Activated naive CD4-positive, alpha-beta T cell treated with anti-CD3 and anti-CD28 coated beads, Interleukin-2, amount 50 U/mL, for 24 hours (primary cell): Measurements from ENCODE around the gene ASB2.

Experiments used
- H3K27ac Mint-ChIP-seq: one replicate; pipeline ENCODE4 v1.8.0; 2021; ENCODE audit warnings: mild to moderate bottlenecking, mixed read lengths
- H3K27me3 Mint-ChIP-seq: one replicate; pipeline ENCODE4 v1.8.0; 2021; ENCODE audit warnings: mixed read lengths
- H3K36me3 Mint-ChIP-seq: one replicate; pipeline ENCODE4 v1.8.0; 2021; ENCODE audit warnings: mixed read lengths
- H3K4me1 Mint-ChIP-seq: one replicate; pipeline ENCODE4 v1.8.0; 2021; ENCODE audit warnings: mixed read lengths
- H3K4me3 Mint-ChIP-seq: one replicate; pipeline ENCODE4 v1.8.0; 2021; ENCODE audit warnings: mild to moderate bottlenecking, mixed read lengths
- H3K9me3 Mint-ChIP-seq: one replicate; pipeline ENCODE4 v1.8.0; 2021; ENCODE audit warnings: mixed read lengths

ASB2 gene

GRCh38 chr14:93962701-93963601, 13.4 kb downstream of the ASB2 start:
- H3K36me3 Mint-ChIP-seq: peaks cover 2% of the 10 kb centered on the region
- no peaks in the 10 kb centered on the region for H3K9me3 Mint-ChIP-seq
- H3K27ac Mint-ChIP-seq: peak overlapping the region; percentile 88
- H3K4me1 Mint-ChIP-seq: peaks cover 59% of the 10 kb centered on the region
- no peak overlapping the region for H3K4me3 Mint-ChIP-seq
- no peaks in the 10 kb centered on the region for H3K27me3 Mint-ChIP-seq

GRCh38 chr14:93961620-93962019, 14.8 kb downstream of the ASB2 start:
- H3K27ac Mint-ChIP-seq: peak overlapping the region; percentile 59
- no peaks in the 10 kb centered on the region for H3K9me3 Mint-ChIP-seq
- peaks cover 2% of the 10 kb centered on the region for H3K36me3 Mint-ChIP-seq
- H3K4me3 Mint-ChIP-seq: no peak overlapping the region
- no peaks in the 10 kb centered on the region for H3K27me3 Mint-ChIP-seq
- H3K4me1 Mint-ChIP-seq: peaks cover 71% of the 10 kb centered on the region

GRCh38 chr14:93960774-93961438, 15.5 kb downstream of the ASB2 start:
- H3K36me3 Mint-ChIP-seq: peaks cover 2% of the 10 kb centered on the region

GRCh38 chr14:93960108-93960475, 16.3 kb downstream of the ASB2 start:
- peaks cover 2% of the 10 kb centered on the region for H3K36me3 Mint-ChIP-seq
- peaks cover 83% of the 10 kb centered on the region for H3K4me1 Mint-ChIP-seq
- H3K4me3 Mint-ChIP-seq: peak overlapping the region; percentile 54
- peak overlapping the region; percentile 99 for H3K27ac Mint-ChIP-seq
- H3K9me3 Mint-ChIP-seq: no peaks in the 10 kb centered on the region
- no peaks in the 10 kb centered on the region for H3K27me3 Mint-ChIP-seq

More at GRCh38 chr14:93960774-93961438, 15.5 kb downstream of the ASB2 start:
- Mint-ChIP-seq H3K4me1 (peaks cover 77% of the 10 kb centered on the region), H3K27me3 (no peaks in the 10 kb centered on the region), H3K9me3 (no peaks in the 10 kb centered on the region), H3K4me3 (no peak overlapping the region), H3K27ac (peak overlapping the region; percentile 99)

- H3K27ac Mint-ChIP-seq: peak overlapping the region; percentile 99
- H3K4me3 Mint-ChIP-seq: peak overlapping the region; percentile 74
- no peaks in the 10 kb centered on the region for H3K27me3 Mint-ChIP-seq
- H3K4me1 Mint-ChIP-seq: peaks cover 84% of the 10 kb centered on the region
- H3K36me3 Mint-ChIP-seq: peaks cover 2% of the 10 kb centered on the region
- H3K9me3 Mint-ChIP-seq: no peaks in the 10 kb centered on the region
These were observed 16.9 kb downstream of the ASB2 start for GRCh38 chr14:93959239-93960107.

- no peaks in the 10 kb centered on the region for H3K9me3 Mint-ChIP-seq
- peaks cover 85% of the 10 kb centered on the region for H3K4me1 Mint-ChIP-seq
- peak overlapping the region; percentile 74 for H3K4me3 Mint-ChIP-seq
- peaks cover 2% of the 10 kb centered on the region for H3K36me3 Mint-ChIP-seq
- no peaks in the 10 kb centered on the region for H3K27me3 Mint-ChIP-seq
- H3K27ac Mint-ChIP-seq: peak overlapping the region; percentile 99
These were observed 17.7 kb downstream of the ASB2 start for GRCh38 chr14:93958567-93959238.

GRCh38 chr14:93957751-93958566, 18.4 kb downstream of the ASB2 start:
- Mint-ChIP-seq H3K27me3 (no peaks in the 10 kb centered on the region), H3K36me3 (peaks cover 2% of the 10 kb centered on the region), H3K27ac (peak overlapping the region; percentile 99), H3K4me1 (peaks cover 82% of the 10 kb centered on the region), H3K4me3 (no peak overlapping the region), H3K9me3 (no peaks in the 10 kb centered on the region)

GRCh38 chr14:93957333-93957710, 19.0 kb downstream of the ASB2 start:
- no peaks in the 10 kb centered on the region for H3K27me3 Mint-ChIP-seq

GRCh38 chr14:93956514-93957332, 19.6 kb downstream of the ASB2 start:
- Mint-ChIP-seq H3K4me1 (peaks cover 77% of the 10 kb centered on the region), H3K27ac (peak overlapping the region; percentile 59), H3K27me3 (no peaks in the 10 kb centered on the region), H3K4me3 (peak overlapping the region; percentile 44), H3K36me3 (peaks cover 2% of the 10 kb centered on the region), H3K9me3 (no peaks in the 10 kb centered on the region)

More at GRCh38 chr14:93957333-93957710, 19.0 kb downstream of the ASB2 start:
- Mint-ChIP-seq H3K4me3 (peak overlapping the region; percentile 44), H3K4me1 (peaks cover 80% of the 10 kb centered on the region), H3K36me3 (peaks cover 2% of the 10 kb centered on the region), H3K9me3 (no peaks in the 10 kb centered on the region), H3K27ac (peak overlapping the region; percentile 77)

GRCh38 chr14:93955850-93956481, 20.4 kb downstream of the ASB2 start:
- Mint-ChIP-seq H3K27ac (peak overlapping the region; percentile 86), H3K4me1 (peaks cover 70% of the 10 kb centered on the region), H3K4me3 (peak overlapping the region; percentile 19), H3K27me3 (no peaks in the 10 kb centered on the region), H3K36me3 (peaks cover 2% of the 10 kb centered on the region), H3K9me3 (no peaks in the 10 kb centered on the region)

GRCh38 chr14:93954900-93955849, 21.2 kb downstream of the ASB2 start:
- Mint-ChIP-seq H3K4me1 (peaks cover 64% of the 10 kb centered on the region), H3K27ac (peak overlapping the region; percentile 80), H3K27me3 (no peaks in the 10 kb centered on the region), H3K4me3 (peak overlapping the region; percentile 76), H3K9me3 (no peaks in the 10 kb centered on the region), H3K36me3 (peaks cover 2% of the 10 kb centered on the region)

- Mint-ChIP-seq H3K9me3 (no peaks in the 10 kb centered on the region), H3K27me3 (no peaks in the 10 kb centered on the region), H3K36me3 (peaks cover 2% of the 10 kb centered on the region), H3K27ac (no peak overlapping the region), H3K4me3 (peak overlapping the region; percentile 76), H3K4me1 (peaks cover 56% of the 10 kb centered on the region)
These were observed 21.9 kb downstream of the ASB2 start for GRCh38 chr14:93954516-93954830.
